ENCODE data around the gene FOXR1.
"Not testable (repeated sequence)": the region's sequence is repeated elsewhere in the genome, so short reads cannot be mapped to it uniquely, and the experiment has no call there.

The FOXR1 gene

DNA sequence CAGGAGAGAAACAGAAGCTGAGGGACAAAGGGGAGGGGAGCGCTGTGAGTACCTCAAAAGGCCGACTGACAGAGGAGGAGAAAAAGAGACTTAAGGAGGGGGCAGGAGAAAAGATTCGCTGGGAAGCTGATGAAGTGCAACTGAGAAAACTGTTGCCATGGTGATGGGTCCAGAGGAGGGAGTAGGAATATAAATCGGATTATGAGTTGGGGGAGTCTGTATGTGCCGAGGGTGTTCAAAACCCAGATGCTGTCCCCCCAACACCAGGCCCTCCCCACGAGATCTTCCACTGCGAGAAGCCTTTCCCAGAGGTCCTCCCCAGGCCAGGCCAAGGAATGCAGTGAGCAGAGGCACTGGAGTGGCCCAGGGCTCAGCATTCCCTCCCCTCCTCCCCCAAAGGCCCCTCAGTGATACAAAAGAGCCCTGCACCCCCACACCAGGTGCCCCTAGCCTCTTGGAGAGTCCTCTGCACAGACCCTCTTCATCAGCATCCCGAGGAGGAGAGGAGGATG, 32.1 kb upstream of the FOXR1 start:
- Histone ChIP-seq H3K9me3 (ENCODE audit: severe bottlenecking) (no peaks in the 10 kb centered on the region), H3K27me3 (ENCODE audit: insufficient read depth, low read depth, severe bottlenecking) (no peaks in the 10 kb centered on the region), H3K36me3 (no peaks in the 10 kb centered on the region), H3K4me3 (ENCODE audit: low read depth, low read length) (no peak overlapping the region), H3K27ac (no peak overlapping the region)
- no peak for DNase-seq
- TF ChIP-seq, protein P1, sequence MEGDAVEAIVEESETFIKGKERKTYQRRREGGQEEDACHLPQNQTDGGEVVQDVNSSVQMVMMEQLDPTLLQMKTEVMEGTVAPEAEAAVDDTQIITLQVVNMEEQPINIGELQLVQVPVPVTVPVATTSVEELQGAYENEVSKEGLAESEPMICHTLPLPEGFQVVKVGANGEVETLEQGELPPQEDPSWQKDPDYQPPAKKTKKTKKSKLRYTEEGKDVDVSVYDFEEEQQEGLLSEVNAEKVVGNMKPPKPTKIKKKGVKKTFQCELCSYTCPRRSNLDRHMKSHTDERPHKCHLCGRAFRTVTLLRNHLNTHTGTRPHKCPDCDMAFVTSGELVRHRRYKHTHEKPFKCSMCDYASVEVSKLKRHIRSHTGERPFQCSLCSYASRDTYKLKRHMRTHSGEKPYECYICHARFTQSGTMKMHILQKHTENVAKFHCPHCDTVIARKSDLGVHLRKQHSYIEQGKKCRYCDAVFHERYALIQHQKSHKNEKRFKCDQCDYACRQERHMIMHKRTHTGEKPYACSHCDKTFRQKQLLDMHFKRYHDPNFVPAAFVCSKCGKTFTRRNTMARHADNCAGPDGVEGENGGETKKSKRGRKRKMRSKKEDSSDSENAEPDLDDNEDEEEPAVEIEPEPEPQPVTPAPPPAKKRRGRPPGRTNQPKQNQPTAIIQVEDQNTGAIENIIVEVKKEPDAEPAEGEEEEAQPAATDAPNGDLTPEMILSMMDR (IDR thresholded peaks at IDR 0.05; ENCODE audit: low read depth, low read length): no peak

- no peak for DNase-seq
- no peaks in the 10 kb centered on the region for H3K9me3 ChIP-seq (ENCODE audit: severe bottlenecking)
- no peak overlapping the region for H3K27ac ChIP-seq
- TF ChIP-seq, protein P1 (IDR thresholded peaks at IDR 0.05; ENCODE audit: low read depth, low read length): no peak
- no peak overlapping the region for H3K4me3 ChIP-seq (ENCODE audit: low read depth, low read length)
- no peaks in the 10 kb centered on the region for H3K27me3 ChIP-seq (ENCODE audit: insufficient read depth, low read depth, severe bottlenecking)
- H3K36me3 ChIP-seq: no peaks in the 10 kb centered on the region
Measured at GRCh38 chr11:118939953-118940598, 31.5 kb upstream of the FOXR1 start.

DNA sequence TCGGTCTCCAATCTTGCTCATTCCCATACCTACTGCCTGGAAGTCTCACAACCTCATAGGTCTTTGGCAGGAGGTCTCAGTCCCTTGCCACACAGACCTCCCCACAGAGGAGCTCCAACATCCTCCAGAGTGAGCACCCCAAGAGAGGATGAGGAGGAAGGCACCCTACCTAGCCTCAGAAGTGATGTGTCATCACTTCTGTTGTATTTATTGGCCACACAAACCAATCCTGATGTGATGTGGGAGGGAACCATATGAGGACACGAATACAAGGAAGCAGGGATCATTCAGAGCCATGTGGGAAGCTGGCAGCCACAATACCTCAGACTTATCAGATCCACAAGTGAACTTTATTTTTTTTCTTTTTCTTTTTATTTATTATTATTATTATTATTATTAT, 24.5 kb upstream of the FOXR1 start:
- DNase-seq: no peak
- no peaks in the 10 kb centered on the region for H3K27me3 ChIP-seq (ENCODE audit: insufficient read depth, low read depth, severe bottlenecking)
- TF ChIP-seq, protein P1 (IDR thresholded peaks at IDR 0.05; ENCODE audit: low read depth, low read length): no peak
- H3K27ac ChIP-seq: no peak overlapping the region
- H3K9me3 ChIP-seq (ENCODE audit: severe bottlenecking): no peaks in the 10 kb centered on the region
- no peaks in the 10 kb centered on the region for H3K36me3 ChIP-seq
- H3K4me3 ChIP-seq (ENCODE audit: low read depth, low read length): no peak overlapping the region

GRCh38 chr11:118948000-118948399, 23.6 kb upstream of the FOXR1 start:
- TF ChIP-seq, protein P1 (IDR thresholded peaks at IDR 0.05; ENCODE audit: low read depth, low read length): no peak
- H3K27ac ChIP-seq: no peak overlapping the region
- DNase-seq: no peak
- no peaks in the 10 kb centered on the region for H3K36me3 ChIP-seq
- no peak overlapping the region for H3K4me3 ChIP-seq (ENCODE audit: low read depth, low read length)
- no peaks in the 10 kb centered on the region for H3K27me3 ChIP-seq (ENCODE audit: insufficient read depth, low read depth, severe bottlenecking)
- no peaks in the 10 kb centered on the region for H3K9me3 ChIP-seq (ENCODE audit: severe bottlenecking)

DNA sequence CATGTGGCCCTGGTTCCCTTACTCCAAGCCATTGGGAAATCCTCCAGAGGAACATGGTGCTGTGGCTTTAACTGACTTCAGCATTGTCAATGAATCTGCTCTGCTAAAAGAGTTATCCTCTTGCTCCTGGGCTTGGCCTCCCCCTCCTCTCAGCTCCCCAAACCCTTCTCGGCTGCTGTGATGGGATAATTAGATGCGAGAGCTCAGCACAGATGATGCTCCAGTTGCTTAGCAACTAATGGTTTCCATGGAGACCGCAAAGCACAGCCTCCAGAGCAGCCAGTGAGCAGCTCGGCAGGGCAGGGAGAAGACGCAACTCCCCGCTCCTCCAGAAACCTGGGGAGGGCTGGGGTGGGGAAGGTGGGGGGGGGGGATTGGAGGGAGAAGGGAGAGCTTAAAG, 18.3 kb upstream of the FOXR1 start:
- Histone ChIP-seq H3K4me3 (ENCODE audit: low read depth, low read length) (no peak overlapping the region), H3K9me3 (ENCODE audit: severe bottlenecking) (no peaks in the 10 kb centered on the region), H3K36me3 (no peaks in the 10 kb centered on the region), H3K27ac (no peak overlapping the region), H3K27me3 (ENCODE audit: insufficient read depth, low read depth, severe bottlenecking) (no peaks in the 10 kb centered on the region)
- DNase-seq: peak; percentile 26
- TF ChIP-seq, protein P1 (IDR thresholded peaks at IDR 0.05; ENCODE audit: low read depth, low read length): no peak

GRCh38 chr11:118953976-118954375, 17.6 kb upstream of the FOXR1 start:
- H3K4me3 ChIP-seq (ENCODE audit: low read depth, low read length); H3K9me3 ChIP-seq (ENCODE audit: severe bottlenecking); H3K27me3 ChIP-seq (ENCODE audit: insufficient read depth, low read depth, severe bottlenecking); H3K36me3 ChIP-seq; H3K27ac ChIP-seq; DNase-seq: not testable (repeated sequence)
